Measurements from ENCODE around the gene BTBD9. TPM values are rescaled to one million over a fixed set of nuclear protein-coding genes. Genes with fewer than 3 reads are reported as not detected.

The BTBD9 gene
- total RNA-seq, 1 donor from 2014 or later = 4.5 TPM

GRCh38 chr6:38142178-38142902, 497.4 kb downstream of the BTBD9 start:
- H3K27me3 ChIP-seq (ENCODE audit: control insufficient read depth, insufficient read depth, low read length) = no peaks in the 10 kb centered on the region
- TF ChIP-seq CTCF (IDR thresholded peaks at IDR 0.05; ENCODE audit: insufficient read depth, low read length, severe bottlenecking) = no peak
- H3K36me3 ChIP-seq (ENCODE audit: control insufficient read depth, insufficient read depth, low read length) = peaks cover 2% of the 10 kb centered on the region
- H3K4me3 ChIP-seq (ENCODE audit: low read depth, low read length) = no peak overlapping the region
- DNase-seq (ENCODE audit: low read depth) = no peak
- no peak for FAIRE-seq

GRCh38 chr6:38141716-38142115, 498.0 kb downstream of the BTBD9 start:
- no peak for FAIRE-seq

GRCh38 chr6:38141085-38141484, 498.6 kb downstream of the BTBD9 start:
- DNase-seq (ENCODE audit: low read depth) (no peak), FAIRE-seq (no peak)
- Histone ChIP-seq H3K4me3 (ENCODE audit: low read depth, low read length) (no peak overlapping the region), H3K36me3 (ENCODE audit: control insufficient read depth, insufficient read depth, low read length) (peaks cover 2% of the 10 kb centered on the region), H3K27me3 (ENCODE audit: control insufficient read depth, insufficient read depth, low read length) (no peaks in the 10 kb centered on the region)
- no peak for TF ChIP-seq CTCF (IDR thresholded peaks at IDR 0.05; ENCODE audit: insufficient read depth, low read length, severe bottlenecking)

More at GRCh38 chr6:38141716-38142115, 498.0 kb downstream of the BTBD9 start:
- Histone ChIP-seq H3K36me3 (ENCODE audit: control insufficient read depth, insufficient read depth, low read length) (peaks cover 2% of the 10 kb centered on the region), H3K27me3 (ENCODE audit: control insufficient read depth, insufficient read depth, low read length) (no peaks in the 10 kb centered on the region), H3K4me3 (ENCODE audit: low read depth, low read length) (no peak overlapping the region)
- no peak for DNase-seq (ENCODE audit: low read depth)
- no peak for TF ChIP-seq CTCF (IDR thresholded peaks at IDR 0.05; ENCODE audit: insufficient read depth, low read length, severe bottlenecking)

- Histone ChIP-seq H3K27me3 (ENCODE audit: control insufficient read depth, insufficient read depth, low read length) (no peaks in the 10 kb centered on the region), H3K4me3 (ENCODE audit: low read depth, low read length) (no peak overlapping the region), H3K36me3 (ENCODE audit: control insufficient read depth, insufficient read depth, low read length) (peaks cover 2% of the 10 kb centered on the region)
- FAIRE-seq = no peak
- no peak for TF ChIP-seq CTCF (IDR thresholded peaks at IDR 0.05; ENCODE audit: insufficient read depth, low read length, severe bottlenecking)
- DNase-seq (ENCODE audit: low read depth) = no peak
Observed at GRCh38 chr6:38138374-38138773, 501.4 kb downstream of the BTBD9 start.

GRCh38 chr6:38137608-38138265, 502.0 kb downstream of the BTBD9 start:
- no peak for DNase-seq (ENCODE audit: low read depth)
- H3K36me3 ChIP-seq (ENCODE audit: control insufficient read depth, insufficient read depth, low read length) = peaks cover 2% of the 10 kb centered on the region
- H3K27me3 ChIP-seq (ENCODE audit: control insufficient read depth, insufficient read depth, low read length) = no peaks in the 10 kb centered on the region
- TF ChIP-seq CTCF (IDR thresholded peaks at IDR 0.05; ENCODE audit: insufficient read depth, low read length, severe bottlenecking) = no peak
- no peak overlapping the region for H3K4me3 ChIP-seq (ENCODE audit: low read depth, low read length)
- no peak for FAIRE-seq

Data from bronchial epithelial cell (primary cell).